Tibial artery (tissue), 4 donors: ENCODE data around the gene PLEKHG4B.

Experiments used
- DNase-seq, 2 donors: peaks; one replicate each; pipeline ENCODE4 v3.0.0-alpha.2; 2019
- H3K27ac ChIP-seq, 2 donors: fragments of 200-600 bp; sonication (generic) in 1 of 2; 1 replicate in 1 of 2; 2 replicates in 1 of 2; pipeline ENCODE4 v1.5.1; 2018 to 2019; ENCODE audit warnings: mild to moderate bottlenecking in 1 of 2
- H3K27me3 ChIP-seq, 2 donors: fragments of 200-600 bp; sonication (generic) in 1 of 2; one replicate each; pipeline versions ENCODE4 v1.5.1 to v1.6.0; 2016 to 2019
- H3K36me3 ChIP-seq, 3 donors: fragments of 200-600 bp; sonication (generic) in 2 of 3; one replicate each; pipeline ENCODE4 v1.5.1; 2016 to 2019; ENCODE audit warnings: mild to moderate bottlenecking in 2 of 3
- H3K4me1 ChIP-seq, 4 donors: fragments of 200-600 bp; sonication (generic) in 2 of 4; 1 replicate in 3 of 4; 2 replicates in 1 of 4; pipeline ENCODE4 v1.5.1; 2016 to 2019
- H3K4me3 ChIP-seq, 2 donors: fragments of 200-600 bp; sonication (generic) in 1 of 2; 1 replicate in 1 of 2; 2 replicates in 1 of 2; pipeline ENCODE4 v1.5.1; 2018 to 2019; ENCODE audit warnings: mild to moderate bottlenecking in 2 of 2
- H3K9me3 ChIP-seq, 3 donors: fragments of 200-600 bp; sonication (generic) in 1 of 3; one replicate each; pipeline ENCODE4 v1.5.1; 2016 to 2019
- CTCF ChIP-seq, 2 experiments: fragments of 200-600 bp in 1 of 2; fragments of 450-650 bp in 1 of 2; IDR thresholded peaks; one replicate each; pipeline ENCODE4 v1.5.1; 2017 to 2019; ENCODE audit warnings: antibody characterized with exemption in 2 of 2, mild to moderate bottlenecking in 1 of 2, moderate library complexity in 1 of 2
- intact Hi-C: fragments of 100-400 bp; cut with DNase I; formaldehyde crosslinking; loops from one replicate; pipeline ENCODE4 v1.15.0; 2023; ENCODE audit warnings: low total_unique reads

The PLEKHG4B gene

DNA sequence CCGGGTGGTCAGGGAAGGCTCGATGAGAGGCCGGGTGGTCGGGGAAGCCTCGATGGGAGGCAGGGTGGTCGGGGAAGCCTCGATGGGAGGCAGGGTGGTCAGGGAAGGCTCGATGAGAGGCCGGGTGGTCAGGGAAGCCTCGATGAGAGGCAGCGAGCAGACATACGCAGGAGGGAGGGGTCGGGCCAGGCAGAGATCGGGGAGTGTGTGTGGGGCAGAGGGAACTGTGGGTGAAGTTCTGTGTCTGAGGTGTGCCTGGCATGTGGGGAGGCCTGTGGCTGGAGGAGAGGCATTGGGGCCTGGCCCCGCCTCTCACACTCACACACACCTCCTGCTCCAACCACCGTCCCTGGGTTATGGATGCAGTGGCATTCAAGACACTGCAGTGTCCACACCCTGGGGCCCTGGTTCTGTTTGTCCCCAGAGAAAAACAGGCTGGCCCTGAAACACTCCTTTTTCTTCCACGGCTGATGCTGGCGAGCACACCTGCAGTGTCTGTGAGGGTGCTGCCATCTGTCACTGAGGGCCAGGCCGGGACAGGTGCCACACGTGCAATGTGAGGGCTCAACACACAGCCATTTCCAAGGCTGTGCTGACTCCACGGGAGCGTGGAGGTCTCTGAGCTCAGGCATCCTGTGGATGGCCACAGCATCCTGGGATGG, 6.5 kb upstream of the PLEKHG4B start:
- H3K27ac ChIP-seq, result no peak overlapping the region
- H3K4me3 ChIP-seq, result no peak overlapping the region
- H3K27me3 ChIP-seq, result peaks cover 0 to 15% of the 10 kb centered on the region in 2 donors
- no peak for DNase-seq
- TF ChIP-seq CTCF (IDR thresholded peaks at IDR 0.05), result no peak
- intact Hi-C loops, result no loop called here
- H3K4me1 ChIP-seq, result peaks cover 0 to under 1% (median 0%) of the 10 kb centered on the region in 4 donors
- no peaks in the 10 kb centered on the region for H3K36me3 ChIP-seq
- no peaks in the 10 kb centered on the region for H3K9me3 ChIP-seq

- TF ChIP-seq CTCF (IDR thresholded peaks at IDR 0.05), result no peak
- Histone ChIP-seq H3K4me1 (peaks cover 0 to 16% (median 6%) of the 10 kb centered on the region in 4 donors), H3K27ac (no peak overlapping the region), H3K9me3 (no peaks in the 10 kb centered on the region), H3K4me3 (no peak overlapping the region), H3K36me3 (no peaks in the 10 kb centered on the region), H3K27me3 (peaks cover 0 to 42% of the 10 kb centered on the region in 2 donors)
- intact Hi-C loops, result no loop called here
- DNase-seq, result peak in 1 of 2 donors; percentile 24
Observed at GRCh38 chr5:89337-90286, 2.4 kb upstream of the PLEKHG4B start.

DNA sequence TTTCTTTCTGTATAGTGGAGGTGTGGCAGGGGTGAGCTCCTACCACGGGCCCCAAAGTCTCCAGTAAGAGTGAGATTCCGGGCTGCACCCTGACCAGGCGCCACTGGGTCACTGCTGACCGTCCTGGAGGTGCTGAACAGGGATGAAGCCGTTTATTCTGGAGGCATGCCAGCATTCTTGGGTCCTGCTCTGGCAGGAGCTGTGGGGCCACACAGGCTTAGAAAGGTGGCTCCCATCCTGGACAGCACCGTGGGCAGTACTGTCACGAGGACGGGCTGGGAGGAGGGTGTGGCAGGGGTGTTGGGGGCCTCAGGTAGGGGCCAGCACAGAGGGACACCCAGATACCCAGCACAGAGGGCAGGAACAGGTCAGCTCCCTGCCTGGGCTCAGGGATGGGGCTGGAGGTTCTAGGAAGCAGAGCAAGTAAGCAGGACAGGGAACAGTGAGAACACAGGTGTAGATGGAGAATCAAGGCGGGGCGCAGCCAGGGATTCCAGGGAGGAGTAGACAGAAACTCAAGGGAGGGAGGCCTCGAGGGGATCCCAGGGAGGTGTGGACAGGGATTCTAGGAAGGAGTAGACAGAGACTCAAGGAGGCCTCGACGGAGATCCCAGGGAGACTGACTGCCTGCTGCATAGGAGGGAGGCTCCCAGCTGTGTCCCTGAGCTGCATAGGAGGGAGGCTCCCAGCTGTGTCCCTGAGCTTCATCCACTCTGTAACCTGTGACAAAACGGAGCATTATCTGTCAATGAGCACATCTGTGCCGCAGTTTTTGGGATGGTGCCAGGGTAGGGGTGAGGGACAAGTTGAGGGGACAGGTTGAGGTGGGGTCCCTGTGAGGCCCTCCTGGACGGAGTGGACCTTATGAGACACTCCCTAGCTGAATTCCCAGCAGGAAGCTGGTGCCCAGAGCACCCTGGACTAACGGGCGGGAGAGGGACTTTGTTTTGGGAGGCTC, 1.1 kb upstream of the PLEKHG4B start:
- Histone ChIP-seq H3K36me3 (no peaks in the 10 kb centered on the region), H3K27ac (no peak overlapping the region), H3K27me3 (peaks cover 0 to 54% of the 10 kb centered on the region in 2 donors), H3K9me3 (no peaks in the 10 kb centered on the region), H3K4me3 (no peak overlapping the region), H3K4me1 (peaks cover 0 to 16% (median 6%) of the 10 kb centered on the region in 4 donors)
- DNase-seq, result peak in 1 of 2 donors; percentile 54
- TF ChIP-seq CTCF (IDR thresholded peaks at IDR 0.05), result no peak
- intact Hi-C loops, result no loop called here

- H3K36me3 ChIP-seq, result no peaks in the 10 kb centered on the region
- no peak for TF ChIP-seq CTCF (IDR thresholded peaks at IDR 0.05)
- H3K27me3 ChIP-seq, result peaks cover 0 to 56% of the 10 kb centered on the region in 2 donors
- H3K27ac ChIP-seq, result no peak overlapping the region
- no peak for DNase-seq
- H3K4me1 ChIP-seq, result peaks cover 0 to 16% (median 6%) of the 10 kb centered on the region in 4 donors
- no peaks in the 10 kb centered on the region for H3K9me3 ChIP-seq
- no peak overlapping the region for H3K4me3 ChIP-seq
- intact Hi-C loops, result no loop called here
Observed at GRCh38 chr5:92401-93220, 643 bp downstream of the PLEKHG4B start.
